ENCODE results near the gene CLSTN2.

The CLSTN2 gene

DNA sequence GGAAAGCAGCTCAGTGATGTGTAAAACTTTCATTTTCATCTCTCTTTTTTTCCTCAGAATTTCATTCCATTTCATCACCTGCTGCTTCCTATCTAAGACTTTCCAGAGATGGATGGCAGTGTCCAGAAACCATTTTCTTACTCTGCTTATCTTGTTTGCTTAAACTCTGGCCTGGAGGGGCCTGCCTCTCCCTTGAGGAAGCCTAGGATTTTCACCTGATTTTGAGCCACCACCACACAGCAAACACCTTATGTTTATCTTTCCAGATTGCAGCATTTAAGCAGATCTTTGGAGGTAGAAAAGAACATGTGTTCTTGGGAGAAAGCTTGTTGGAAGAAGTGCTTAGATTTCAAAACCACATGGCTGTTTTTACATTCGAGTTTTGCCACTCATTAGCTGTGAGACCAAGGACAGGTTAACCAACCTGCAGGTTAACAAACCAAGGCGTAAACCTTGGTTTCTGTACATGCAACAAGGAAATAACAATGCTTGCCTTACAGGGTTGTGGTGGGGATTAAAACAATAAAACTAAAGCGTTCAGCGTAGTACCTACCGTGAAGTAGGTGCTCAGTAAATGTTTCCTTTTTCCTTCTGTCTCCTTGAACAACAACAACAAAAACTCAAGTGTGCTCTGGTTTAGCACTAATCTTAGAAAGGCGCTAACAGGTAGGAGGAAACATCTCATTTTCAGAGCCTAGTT, 120.3 kb downstream of the CLSTN2 start:
- no peak for DNase-seq

DNA sequence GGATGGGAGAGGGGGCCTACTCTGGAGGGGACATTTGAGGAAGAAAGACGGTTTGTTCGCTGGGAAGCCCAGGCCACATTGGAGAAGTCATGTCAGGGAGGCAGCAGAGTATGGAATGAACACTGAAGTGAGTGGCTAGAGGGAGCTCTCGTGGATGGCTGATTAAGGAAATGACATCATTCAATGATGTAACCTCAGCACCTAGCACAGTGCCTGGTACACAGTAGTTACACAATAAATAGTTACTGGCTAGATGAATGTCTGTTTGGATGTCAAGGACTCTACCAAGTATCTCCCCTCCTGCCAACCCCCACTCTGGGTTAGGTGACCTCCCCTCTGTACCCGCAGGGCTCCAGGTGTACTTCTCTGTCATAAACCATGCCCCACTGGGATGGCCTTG, 121.1 kb downstream of the CLSTN2 start:
- DNase-seq: no peak

DNA sequence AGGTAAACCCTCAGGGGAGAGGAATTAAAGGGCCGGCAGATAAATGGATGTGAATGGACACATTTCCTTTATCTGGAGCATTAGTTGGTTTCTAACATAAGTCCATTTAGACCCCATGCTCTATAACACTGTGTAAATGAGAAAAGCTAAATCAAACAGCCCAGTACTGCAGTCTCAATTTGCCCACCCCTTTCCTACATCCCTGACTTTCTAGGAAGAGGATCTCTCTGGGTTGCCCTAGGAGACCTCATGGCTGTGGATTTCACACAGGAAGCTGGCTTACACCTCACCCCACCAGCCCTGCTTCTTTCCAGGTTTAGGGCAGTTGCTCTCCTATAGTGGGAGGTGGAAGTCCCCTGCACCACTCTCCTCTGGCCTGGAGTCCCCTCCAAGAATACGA, 126.2 kb downstream of the CLSTN2 start:
- DNase-seq: no peak

DNA sequence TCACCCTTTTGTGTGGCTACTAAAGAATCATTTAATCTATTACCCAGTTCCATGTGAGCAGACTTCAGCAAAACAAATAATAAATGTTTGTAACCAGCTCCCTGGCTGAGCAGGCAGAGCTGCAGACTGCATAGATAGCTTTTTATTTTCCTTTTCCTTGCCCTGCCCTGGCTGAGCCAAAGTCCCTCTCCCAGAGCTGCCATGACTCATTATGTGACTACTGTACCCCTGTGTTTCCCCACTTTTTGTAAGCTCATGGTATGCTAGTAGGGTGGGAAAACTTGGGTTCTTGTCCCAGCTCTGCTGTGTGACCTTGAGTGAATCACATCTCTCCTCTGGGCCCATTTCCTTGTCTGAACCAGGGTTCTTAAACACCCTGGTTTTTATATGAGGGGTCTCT, 127.5 kb downstream of the CLSTN2 start:
- no peak for DNase-seq

- DNase-seq: no peak
These were observed 132.5 kb downstream of the CLSTN2 start for GRCh38 chr3:140067487-140067886.

DNA sequence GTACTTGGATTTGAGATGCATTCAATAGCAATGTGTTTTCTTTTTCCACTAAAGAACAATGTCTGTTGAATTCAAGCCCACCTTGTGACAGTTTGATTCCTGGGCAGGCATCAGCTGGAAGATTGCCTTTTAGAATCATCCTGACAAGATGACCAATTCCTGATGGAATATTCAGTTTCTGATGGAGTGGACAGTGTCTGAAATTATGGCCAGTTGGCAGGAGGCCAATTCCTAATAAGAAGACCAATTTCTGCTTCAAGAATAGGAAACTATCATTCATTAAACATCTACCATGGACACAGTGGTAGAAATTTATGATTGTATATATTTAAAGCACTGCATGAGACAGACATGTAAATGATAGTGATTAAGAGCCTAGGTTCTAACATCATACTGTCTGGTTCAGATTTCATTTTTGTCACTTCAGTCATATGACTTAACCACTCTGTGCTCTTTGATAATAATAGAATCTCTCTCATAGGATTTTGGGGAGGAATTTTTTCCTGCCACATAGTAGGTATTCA, 133.6 kb downstream of the CLSTN2 start:
- DNase-seq: no peak

DNA sequence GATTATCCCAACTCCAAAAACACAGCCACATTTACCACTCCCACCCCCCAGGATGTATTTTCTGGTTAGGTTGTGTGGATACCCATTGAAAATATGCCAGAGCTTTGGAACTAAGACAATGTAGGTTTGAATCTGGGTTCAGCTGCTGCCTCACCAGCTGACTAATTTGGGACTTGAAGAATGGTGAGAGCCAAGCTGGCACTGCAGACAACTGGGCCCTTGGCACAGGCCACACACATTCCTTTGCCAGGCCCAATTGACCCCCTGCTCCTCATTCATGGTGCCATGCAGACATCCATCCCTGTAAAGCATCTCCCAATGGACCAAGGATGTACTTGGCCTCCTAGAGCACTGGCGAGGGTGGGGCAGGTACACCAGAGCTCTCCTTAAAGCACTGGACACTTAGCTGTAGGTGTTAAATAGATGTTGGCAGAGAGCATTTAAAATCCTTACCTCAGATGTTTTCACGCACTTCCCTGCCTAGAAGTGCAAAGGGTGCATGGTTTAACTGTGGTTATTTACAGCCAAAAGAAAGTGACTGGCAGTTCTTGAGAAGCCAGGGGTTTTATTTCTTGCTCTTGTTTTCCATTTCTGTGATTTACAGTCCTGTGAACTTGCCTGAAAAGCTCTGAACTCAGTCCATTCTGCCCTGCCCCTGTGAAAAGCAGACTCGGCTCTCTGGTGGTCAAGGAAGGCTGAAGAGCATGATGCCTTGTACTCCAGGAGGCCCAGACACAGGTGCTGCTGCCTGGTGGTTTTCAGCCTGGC, 138.5 kb downstream of the CLSTN2 start:
- no peak for DNase-seq

GRCh38 chr3:140076552-140076951, 141.6 kb downstream of the CLSTN2 start:
- no peak for DNase-seq

- DNase-seq: no peak
These were observed 142.4 kb downstream of the CLSTN2 start for GRCh38 chr3:140077406-140077805.

DNA sequence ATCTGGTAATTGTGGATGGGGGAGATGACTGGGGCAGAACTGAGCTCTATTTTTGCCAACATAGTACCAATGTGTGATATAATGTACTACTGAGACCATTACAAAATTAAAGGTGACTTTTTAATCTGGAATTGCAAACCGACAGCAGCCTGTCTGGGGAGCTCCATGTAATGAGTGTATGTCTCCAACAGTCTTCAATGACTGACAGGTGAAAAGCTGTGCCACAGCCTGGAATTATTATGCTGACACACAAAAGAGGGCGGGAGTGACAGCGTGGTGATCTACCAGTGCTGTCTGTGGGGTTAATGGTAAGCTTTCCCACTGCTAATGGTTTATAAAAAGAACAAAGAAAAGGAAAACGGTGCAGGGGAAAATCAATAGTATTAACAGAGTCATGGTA, 143.4 kb downstream of the CLSTN2 start:
- DNase-seq: no peak

DNA sequence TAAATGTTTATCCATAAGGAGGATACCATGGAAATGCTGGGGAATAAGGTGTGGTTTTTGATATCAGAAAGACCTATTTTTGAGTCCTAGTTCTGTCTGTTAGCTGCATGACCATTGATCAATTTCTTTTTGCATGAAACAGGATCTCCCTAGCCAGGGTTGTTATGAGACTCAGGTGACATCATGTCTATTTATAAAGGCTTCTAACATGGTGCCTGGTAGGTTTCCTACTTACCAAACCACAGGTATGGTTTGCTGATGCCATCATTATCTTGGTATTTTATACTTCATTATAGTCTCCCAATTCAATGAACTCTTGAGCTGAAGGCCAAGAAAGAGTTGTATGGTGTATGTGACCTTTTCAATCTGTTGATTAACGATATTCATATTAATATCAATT, 144.0 kb downstream of the CLSTN2 start:
- DNase-seq: no peak

DNA sequence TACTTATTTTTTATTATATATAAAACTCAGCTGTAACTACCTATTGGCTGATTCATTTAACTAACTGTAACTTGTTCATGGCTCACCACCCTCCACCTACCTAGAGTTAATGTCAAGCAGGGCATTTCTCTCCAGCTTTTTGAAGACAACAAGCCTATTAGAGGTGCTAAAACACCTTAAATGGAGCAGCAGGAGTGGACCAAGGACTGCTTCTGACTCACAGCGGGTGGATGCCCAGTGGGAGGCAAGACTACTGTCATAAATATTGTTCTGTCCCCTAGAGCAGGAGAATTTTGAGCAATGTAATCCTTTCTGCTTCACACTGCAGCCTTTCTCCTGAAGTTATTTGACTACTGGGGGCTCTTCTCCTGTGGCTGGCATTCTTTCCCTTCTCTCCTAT, 146.9 kb downstream of the CLSTN2 start:
- no peak for DNase-seq

- no peak for DNase-seq
These were observed 150.0 kb downstream of the CLSTN2 start for GRCh38 chr3:140085001-140085400.

DNA sequence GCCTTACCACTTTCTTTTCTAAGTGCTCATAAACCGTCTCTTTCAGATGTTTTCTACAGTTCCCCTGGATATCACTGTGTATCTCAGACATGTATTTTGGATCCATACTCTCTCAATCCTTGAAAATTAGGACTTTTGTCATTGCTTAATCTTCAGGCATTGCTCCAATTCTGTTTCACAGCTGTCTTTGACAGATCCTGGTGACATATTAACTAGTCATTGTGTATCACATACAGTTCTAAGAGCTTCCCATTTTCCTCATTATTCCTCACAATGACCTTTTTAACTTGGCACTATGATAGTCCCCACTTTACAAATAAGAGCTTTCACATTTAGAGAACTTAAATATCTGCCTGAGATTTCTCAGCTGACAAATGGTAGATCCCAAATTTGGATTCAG, 151.7 kb downstream of the CLSTN2 start:
- no peak for DNase-seq

GRCh38 chr3:140088058-140088457, 153.1 kb downstream of the CLSTN2 start:
- DNase-seq: no peak

DNA sequence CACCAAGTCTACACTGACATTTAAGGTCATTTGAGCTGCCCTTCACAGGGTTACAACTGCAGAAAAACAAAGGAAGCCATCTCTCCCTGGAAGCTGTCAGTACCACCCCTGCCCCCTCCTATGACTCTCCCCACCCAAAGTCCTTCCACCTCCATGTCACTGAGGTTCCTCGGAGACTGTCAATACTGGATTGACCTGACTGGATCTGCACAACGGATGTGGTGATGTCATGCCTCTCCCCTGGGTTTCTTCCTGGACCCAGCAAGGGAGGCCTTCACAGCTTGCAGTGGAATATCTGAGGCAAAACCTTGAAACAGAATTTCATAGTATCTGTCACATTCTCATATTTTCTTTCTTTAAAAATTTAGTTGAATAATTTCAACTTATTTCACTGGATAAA, 153.5 kb downstream of the CLSTN2 start:
- no peak for DNase-seq

- DNase-seq: no peak
These were observed 154.6 kb downstream of the CLSTN2 start for GRCh38 chr3:140089403-140090072.

GRCh38 chr3:140091143-140091542, 156.2 kb downstream of the CLSTN2 start:
- no peak for DNase-seq

DNA sequence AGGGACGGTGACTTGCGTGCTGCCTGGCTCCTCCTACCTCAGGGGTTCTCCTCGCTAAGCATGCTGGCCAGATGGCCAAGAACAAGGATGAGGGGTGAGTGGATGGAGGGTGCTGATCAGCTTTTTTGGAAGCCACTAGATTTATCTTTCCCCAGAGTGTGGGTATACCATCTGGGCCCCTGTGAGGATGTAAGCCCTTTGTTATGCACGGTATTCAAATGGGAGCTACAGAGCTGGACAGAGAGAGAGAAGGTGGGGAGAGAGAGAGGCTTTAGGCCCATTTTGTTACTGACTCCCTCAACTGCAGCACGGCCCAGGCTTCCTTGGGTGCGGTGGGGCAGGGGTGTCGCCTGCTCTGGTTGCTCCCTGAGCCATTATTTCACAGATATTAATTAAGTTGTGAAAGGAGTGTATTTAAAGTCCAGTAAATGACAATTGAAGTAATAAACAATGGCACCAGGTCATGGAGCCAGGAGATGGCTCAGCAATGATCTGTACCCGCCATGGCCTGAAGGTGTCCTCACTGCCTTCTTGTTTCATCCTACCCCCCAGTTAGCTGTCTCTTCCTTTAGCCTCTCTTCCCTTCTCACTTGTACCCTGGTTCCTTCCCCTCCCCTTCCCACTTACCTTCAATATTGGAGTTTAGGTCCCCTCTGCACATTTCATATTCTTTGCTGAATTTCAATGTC, 158.0 kb downstream of the CLSTN2 start:
- no peak for DNase-seq

- DNase-seq: no peak
These were observed 158.8 kb downstream of the CLSTN2 start for GRCh38 chr3:140093742-140094141.

- DNase-seq: no peak
These were observed 159.5 kb downstream of the CLSTN2 start for GRCh38 chr3:140094487-140094886.

DNA sequence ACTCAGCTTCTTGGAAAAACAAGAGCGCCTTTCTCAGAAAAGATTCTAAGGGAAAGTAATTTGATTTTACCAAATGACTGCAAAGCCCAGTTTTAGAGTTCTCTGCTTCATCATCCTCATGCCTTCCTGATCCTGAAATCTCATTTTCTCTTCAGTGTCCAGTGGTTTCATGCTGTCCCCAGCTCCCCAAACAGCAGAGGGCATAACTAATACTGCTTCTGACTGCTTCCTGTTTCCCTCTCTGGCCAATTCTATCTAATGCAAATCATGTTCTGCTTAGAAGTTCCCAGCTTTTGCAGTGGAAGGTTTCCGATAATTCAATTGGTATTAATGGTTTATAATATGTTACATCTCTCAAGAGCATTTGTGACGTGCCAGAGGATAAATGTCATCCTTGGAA, 161.1 kb downstream of the CLSTN2 start:
- DNase-seq: no peak

All from OCI-M1 (cell line).